HL-60 (cell line): ENCODE data around the gene PSTPIP1.

Source experiments
- DNase-seq, 2 experiments: peaks; one replicate each; pipeline ENCODE4 v3.0.0-alpha.2; 2010 to 2020; ENCODE audit warnings: low read depth in 1 of 2, low spot score in 1 of 2
- H3K27ac ChIP-seq: fragments of 250-450 bp; sonication (Bioruptor Pico); replicated peaks from 2 replicates; pipeline ENCODE4 v1.5.1; 2020; ENCODE audit warnings: mild to moderate bottlenecking, moderate library complexity
- H3K27me3 ChIP-seq: fragments of 250-450 bp; sonication (Bioruptor Pico); 2 replicates; pipeline ENCODE4 v1.5.1; 2021; ENCODE audit warnings: mild to moderate bottlenecking, moderate library complexity; ENCODE audit not compliant: insufficient read depth, poor library complexity, severe bottlenecking
- H3K4me3 ChIP-seq: replicated peaks from 2 replicates; pipeline ENCODE4 v1.5.1; 2011; ENCODE audit warnings: mild to moderate bottlenecking, control low read depth, low read length; ENCODE audit not compliant: insufficient read depth
- CTCF ChIP-seq: IDR thresholded peaks from one replicate; pipeline ENCODE4 v1.5.1; 2011; ENCODE audit warnings: low read length, control low read depth, inconsistent platforms; ENCODE audit not compliant: insufficient read depth
- GABPA ChIP-seq: IDR thresholded peaks from 2 replicates; pipeline ENCODE4 v1.6.1; 2012; ENCODE audit warnings: low read depth
- POLR2AphosphoS5 ChIP-seq: IDR thresholded peaks from 2 replicates; pipeline ENCODE4 v1.6.1; 2012; ENCODE audit warnings: low read depth
- SPI1 ChIP-seq: IDR thresholded peaks from 2 replicates; pipeline ENCODE4 v1.6.1; 2012; ENCODE audit warnings: low read depth, mild to moderate bottlenecking, borderline replicate concordance
- TF ChIP-seq, protein P1 (sequence below): IDR thresholded peaks from 2 replicates; pipeline ENCODE4 v1.6.1; 2012; ENCODE audit warnings: low read depth; ENCODE audit not compliant: insufficient replicate concordance

PSTPIP1 gene

GRCh38 chr15:77026501-77027110, 31.7 kb downstream of the PSTPIP1 start:
- TF ChIP-seq GABPA (no peak), POLR2AphosphoS5 (no peak), CTCF (no peak), SPI1 (no peak)
- TF ChIP-seq, protein P1, sequence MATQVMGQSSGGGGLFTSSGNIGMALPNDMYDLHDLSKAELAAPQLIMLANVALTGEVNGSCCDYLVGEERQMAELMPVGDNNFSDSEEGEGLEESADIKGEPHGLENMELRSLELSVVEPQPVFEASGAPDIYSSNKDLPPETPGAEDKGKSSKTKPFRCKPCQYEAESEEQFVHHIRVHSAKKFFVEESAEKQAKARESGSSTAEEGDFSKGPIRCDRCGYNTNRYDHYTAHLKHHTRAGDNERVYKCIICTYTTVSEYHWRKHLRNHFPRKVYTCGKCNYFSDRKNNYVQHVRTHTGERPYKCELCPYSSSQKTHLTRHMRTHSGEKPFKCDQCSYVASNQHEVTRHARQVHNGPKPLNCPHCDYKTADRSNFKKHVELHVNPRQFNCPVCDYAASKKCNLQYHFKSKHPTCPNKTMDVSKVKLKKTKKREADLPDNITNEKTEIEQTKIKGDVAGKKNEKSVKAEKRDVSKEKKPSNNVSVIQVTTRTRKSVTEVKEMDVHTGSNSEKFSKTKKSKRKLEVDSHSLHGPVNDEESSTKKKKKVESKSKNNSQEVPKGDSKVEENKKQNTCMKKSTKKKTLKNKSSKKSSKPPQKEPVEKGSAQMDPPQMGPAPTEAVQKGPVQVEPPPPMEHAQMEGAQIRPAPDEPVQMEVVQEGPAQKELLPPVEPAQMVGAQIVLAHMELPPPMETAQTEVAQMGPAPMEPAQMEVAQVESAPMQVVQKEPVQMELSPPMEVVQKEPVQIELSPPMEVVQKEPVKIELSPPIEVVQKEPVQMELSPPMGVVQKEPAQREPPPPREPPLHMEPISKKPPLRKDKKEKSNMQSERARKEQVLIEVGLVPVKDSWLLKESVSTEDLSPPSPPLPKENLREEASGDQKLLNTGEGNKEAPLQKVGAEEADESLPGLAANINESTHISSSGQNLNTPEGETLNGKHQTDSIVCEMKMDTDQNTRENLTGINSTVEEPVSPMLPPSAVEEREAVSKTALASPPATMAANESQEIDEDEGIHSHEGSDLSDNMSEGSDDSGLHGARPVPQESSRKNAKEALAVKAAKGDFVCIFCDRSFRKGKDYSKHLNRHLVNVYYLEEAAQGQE, result no peak
- Histone ChIP-seq H3K27ac (0 out of 2 replicates have a peak overlapping the region, but pooled peaks have one; percentile 7), H3K4me3 (no peak overlapping the region), H3K27me3 (no peaks in the 10 kb centered on the region)
- DNase-seq, result no peak

- no peaks in the 10 kb centered on the region for H3K27me3 ChIP-seq
- TF ChIP-seq, protein P1, result no peak
- TF ChIP-seq SPI1 (no peak), POLR2AphosphoS5 (no peak), GABPA (no peak), CTCF (no peak)
- 0 out of 2 replicates have a peak overlapping the region, but pooled peaks have one; percentile 7 for H3K27ac ChIP-seq
- DNase-seq, result no peak
- H3K4me3 ChIP-seq, result no peak overlapping the region
Measured at GRCh38 chr15:77027111-77027696, 32.3 kb downstream of the PSTPIP1 start.

- Histone ChIP-seq H3K27ac (no peak overlapping the region), H3K27me3 (no peaks in the 10 kb centered on the region), H3K4me3 (no peak overlapping the region)
- TF ChIP-seq GABPA, result no peak
- TF ChIP-seq CTCF, result no peak
- no peak for TF ChIP-seq SPI1
- no peak for TF ChIP-seq POLR2AphosphoS5
- TF ChIP-seq, protein P1, result no peak
- no peak for DNase-seq
Measured at GRCh38 chr15:77027697-77028450, 32.9 kb downstream of the PSTPIP1 start.
